ENCODE results near the gene DCUN1D4.

DNA sequence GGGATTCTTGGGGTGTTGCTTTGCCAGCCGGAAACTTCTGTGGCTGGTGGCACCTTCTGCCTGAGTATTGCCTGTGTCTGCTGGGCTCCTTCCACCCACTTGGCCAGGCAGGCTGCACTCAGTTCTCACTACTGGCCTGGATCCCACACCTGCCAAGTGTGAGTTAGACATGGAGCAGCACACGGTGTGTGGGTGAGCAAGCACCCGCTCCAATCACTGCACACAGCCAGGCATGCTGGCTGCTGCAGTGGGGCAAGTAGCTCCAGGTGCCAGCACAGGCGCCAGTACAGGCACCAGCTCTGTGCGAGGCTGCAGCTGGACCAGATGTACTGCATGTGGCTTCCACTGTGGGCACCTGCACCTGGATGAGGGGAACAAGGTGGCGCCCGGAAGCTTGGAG is 23.9 kb downstream of the DCUN1D4 start:
- TF ChIP-seq CTCF (conservative IDR thresholded peaks at IDR 0.05 in 1 of 2, IDR thresholded peaks at IDR 0.05 in 1 of 2; ENCODE audit: low read depth in 1 of 2, low read length in 2 of 2), result no peak
- TF ChIP-seq EZH2 (IDR thresholded peaks at IDR 0.05; ENCODE audit: low read length, missing control alignments), result no peak

All from fibroblast of lung (primary cell).